Measurements from ENCODE around the gene LCLAT1. TPM values are rescaled to one million over a fixed set of nuclear protein-coding genes. Genes with fewer than 3 reads are reported as not detected.

LCLAT1 gene
- total RNA-seq, 1 donor from 2014 or later: 17.8 TPM

DNA sequence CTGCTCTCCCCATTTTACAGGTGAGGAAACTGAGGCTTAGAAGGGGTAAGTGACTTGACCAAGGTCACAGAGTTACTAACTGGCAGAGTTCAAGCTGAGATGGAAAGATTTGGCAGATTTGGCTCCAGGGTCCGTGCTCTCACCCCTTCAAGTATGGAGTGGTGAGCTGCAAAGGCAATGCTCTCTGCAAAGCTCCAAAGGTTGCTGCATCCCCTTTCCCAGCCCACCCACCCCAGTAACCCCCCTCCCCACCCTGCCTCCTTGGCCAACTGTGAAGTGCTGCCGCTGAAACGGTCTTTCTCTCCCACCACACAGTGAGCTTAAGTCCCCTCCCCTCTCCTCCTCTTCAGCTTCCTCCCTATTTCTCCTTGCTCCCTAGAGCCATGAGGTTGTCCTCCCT is 207.4 kb downstream of the LCLAT1 start:
- TF ChIP-seq, protein P1, sequence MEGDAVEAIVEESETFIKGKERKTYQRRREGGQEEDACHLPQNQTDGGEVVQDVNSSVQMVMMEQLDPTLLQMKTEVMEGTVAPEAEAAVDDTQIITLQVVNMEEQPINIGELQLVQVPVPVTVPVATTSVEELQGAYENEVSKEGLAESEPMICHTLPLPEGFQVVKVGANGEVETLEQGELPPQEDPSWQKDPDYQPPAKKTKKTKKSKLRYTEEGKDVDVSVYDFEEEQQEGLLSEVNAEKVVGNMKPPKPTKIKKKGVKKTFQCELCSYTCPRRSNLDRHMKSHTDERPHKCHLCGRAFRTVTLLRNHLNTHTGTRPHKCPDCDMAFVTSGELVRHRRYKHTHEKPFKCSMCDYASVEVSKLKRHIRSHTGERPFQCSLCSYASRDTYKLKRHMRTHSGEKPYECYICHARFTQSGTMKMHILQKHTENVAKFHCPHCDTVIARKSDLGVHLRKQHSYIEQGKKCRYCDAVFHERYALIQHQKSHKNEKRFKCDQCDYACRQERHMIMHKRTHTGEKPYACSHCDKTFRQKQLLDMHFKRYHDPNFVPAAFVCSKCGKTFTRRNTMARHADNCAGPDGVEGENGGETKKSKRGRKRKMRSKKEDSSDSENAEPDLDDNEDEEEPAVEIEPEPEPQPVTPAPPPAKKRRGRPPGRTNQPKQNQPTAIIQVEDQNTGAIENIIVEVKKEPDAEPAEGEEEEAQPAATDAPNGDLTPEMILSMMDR (IDR thresholded peaks at IDR 0.05): no peak
- Mint-ChIP-seq H3K4me3 (ENCODE audit: unreplicated experiment) (no peak overlapping the region), H3K4me1 (ENCODE audit: low read depth) (peaks cover 12% of the 10 kb centered on the region), H3K9me3 (ENCODE audit: low read depth) (no peaks in the 10 kb centered on the region), H3K27ac (ENCODE audit: unreplicated experiment) (no peak overlapping the region), H3K36me3 (ENCODE audit: low read depth) (no peaks in the 10 kb centered on the region), H3K27me3 (ENCODE audit: low read depth) (no peaks in the 10 kb centered on the region)
- DNase-seq (ENCODE audit: low spot score): no peak

DNA sequence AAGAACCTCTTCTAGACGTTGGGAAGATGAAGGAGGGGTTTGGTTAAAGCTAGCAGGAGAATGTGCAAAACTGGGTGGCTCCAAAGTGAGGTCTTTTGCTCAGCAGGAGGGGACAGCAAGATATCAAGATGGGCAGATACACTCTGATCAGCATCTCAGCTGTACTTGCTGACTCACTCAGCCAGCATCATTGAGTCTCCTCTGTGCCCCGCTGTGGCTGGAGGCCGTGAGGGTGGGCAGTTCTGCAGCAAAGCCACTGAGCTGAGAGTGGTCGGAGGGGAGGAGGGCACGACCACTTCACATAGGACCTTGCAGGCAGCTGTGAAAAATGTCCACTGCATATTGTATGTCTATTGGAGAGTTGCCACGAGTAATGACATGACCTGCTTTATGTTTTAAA is 208.2 kb downstream of the LCLAT1 start:
- Mint-ChIP-seq H3K36me3 (ENCODE audit: low read depth) (no peaks in the 10 kb centered on the region), H3K4me3 (ENCODE audit: unreplicated experiment) (no peak overlapping the region), H3K27ac (ENCODE audit: unreplicated experiment) (no peak overlapping the region), H3K9me3 (ENCODE audit: low read depth) (peaks cover 3% of the 10 kb centered on the region), H3K4me1 (ENCODE audit: low read depth) (peaks cover 12% of the 10 kb centered on the region), H3K27me3 (ENCODE audit: low read depth) (no peaks in the 10 kb centered on the region)
- no peak for DNase-seq (ENCODE audit: low spot score)
- TF ChIP-seq, protein P1 (IDR thresholded peaks at IDR 0.05): no peak

DNA sequence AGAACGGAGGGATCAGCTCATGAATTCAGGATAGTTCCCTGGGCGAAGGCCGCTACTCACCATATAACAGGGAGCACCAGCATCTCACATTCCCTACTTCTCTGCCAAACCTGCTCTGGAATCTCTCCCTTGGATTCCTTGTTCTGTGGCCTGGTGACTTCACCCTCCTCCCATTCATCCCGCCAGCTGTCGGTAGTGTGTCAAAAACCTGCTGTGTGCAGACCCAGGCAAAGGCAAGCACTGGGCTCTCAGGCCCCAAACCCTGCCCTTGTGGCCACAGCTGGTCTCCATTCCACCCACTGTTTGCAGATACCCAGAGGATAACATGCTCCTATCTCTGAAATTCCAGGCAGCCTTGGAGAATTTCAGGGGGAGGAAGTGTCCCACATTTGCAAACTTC is 208.6 kb downstream of the LCLAT1 start:
- Mint-ChIP-seq H3K27me3 (ENCODE audit: low read depth) (no peaks in the 10 kb centered on the region), H3K4me1 (ENCODE audit: low read depth) (peaks cover 12% of the 10 kb centered on the region), H3K4me3 (ENCODE audit: unreplicated experiment) (no peak overlapping the region), H3K27ac (ENCODE audit: unreplicated experiment) (no peak overlapping the region), H3K36me3 (ENCODE audit: low read depth) (no peaks in the 10 kb centered on the region), H3K9me3 (ENCODE audit: low read depth) (peaks cover 3% of the 10 kb centered on the region)
- DNase-seq (ENCODE audit: low spot score): no peak
- TF ChIP-seq, protein P1 (IDR thresholded peaks at IDR 0.05): no peak

DNA sequence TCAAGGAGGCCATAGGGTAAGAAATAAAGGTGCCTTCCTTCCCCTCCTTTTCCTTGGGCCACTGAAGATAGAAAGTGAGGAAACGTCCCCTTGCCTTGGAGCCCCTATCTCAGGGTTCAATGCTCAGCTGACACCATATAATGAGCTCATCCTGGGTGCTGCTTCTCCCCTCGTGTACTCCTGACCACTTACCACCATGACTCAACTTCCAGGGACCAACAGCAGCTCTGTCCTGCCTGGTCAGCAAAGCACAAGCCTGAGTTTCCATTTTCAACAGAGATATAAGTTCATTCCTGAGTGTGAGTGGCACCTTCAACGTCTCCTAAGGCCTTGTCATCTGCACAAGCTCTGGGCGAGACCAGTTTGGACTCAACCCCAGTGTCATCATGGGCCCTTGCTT is 209.0 kb downstream of the LCLAT1 start:
- H3K36me3 Mint-ChIP-seq (ENCODE audit: low read depth): no peaks in the 10 kb centered on the region
- peaks cover 3% of the 10 kb centered on the region for H3K9me3 Mint-ChIP-seq (ENCODE audit: low read depth)
- TF ChIP-seq, protein P1 (IDR thresholded peaks at IDR 0.05): no peak
- peaks cover 12% of the 10 kb centered on the region for H3K4me1 Mint-ChIP-seq (ENCODE audit: low read depth)
- H3K4me3 Mint-ChIP-seq (ENCODE audit: unreplicated experiment): no peak overlapping the region
- no peaks in the 10 kb centered on the region for H3K27me3 Mint-ChIP-seq (ENCODE audit: low read depth)
- no peak for DNase-seq (ENCODE audit: low spot score)
- no peak overlapping the region for H3K27ac Mint-ChIP-seq (ENCODE audit: unreplicated experiment)

DNA sequence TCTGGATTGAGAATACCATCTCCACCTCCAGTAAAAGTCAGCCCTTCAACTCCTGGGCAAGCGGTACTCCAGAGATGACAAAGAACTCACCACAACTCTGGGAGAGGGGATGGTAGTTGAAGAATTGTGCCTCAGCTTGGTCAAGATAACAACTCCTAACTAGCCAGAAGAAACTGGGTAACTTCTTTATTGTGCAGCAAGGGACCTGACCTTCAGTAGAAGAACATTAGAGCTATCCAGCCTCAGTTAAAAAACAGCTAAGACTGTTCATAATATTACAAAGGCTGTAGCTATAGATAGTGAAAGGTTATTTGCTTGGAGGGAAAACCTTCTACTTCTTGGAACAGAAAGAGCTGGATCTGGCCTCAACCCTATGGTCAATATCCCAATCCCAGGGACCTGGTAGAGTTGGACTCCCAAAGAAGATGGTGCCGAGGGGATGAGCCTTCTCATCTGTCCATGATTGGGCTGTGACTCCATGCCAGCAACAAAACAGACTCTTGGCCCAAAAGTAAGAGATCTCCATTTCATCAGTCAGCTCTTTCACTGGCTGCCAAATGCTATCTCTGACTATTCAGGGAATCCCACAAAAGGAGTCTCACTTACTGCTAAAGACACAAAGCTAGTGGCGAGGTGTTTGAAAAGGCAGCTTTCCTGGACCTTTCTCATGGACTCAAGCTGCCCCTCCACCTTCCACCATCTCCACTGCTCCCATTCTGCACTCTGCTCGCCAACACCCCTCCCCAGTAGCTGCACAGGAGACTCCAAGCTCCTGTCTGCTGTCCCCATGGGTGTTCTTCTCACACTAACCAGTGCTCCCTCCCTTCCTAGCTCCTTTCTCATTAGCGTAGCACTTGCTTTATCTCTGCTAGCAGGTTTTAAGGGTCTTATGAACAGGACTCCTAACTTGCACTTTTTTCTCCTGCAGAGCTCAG is 214.4 kb downstream of the LCLAT1 start:
- Mint-ChIP-seq H3K4me3 (ENCODE audit: unreplicated experiment) (no peak overlapping the region), H3K27ac (ENCODE audit: unreplicated experiment) (no peak overlapping the region), H3K27me3 (ENCODE audit: low read depth) (no peaks in the 10 kb centered on the region), H3K36me3 (ENCODE audit: low read depth) (no peaks in the 10 kb centered on the region), H3K4me1 (ENCODE audit: low read depth) (no peaks in the 10 kb centered on the region), H3K9me3 (ENCODE audit: low read depth) (peaks cover 6% of the 10 kb centered on the region)
- TF ChIP-seq, protein P1 (IDR thresholded peaks at IDR 0.05): no peak
- DNase-seq (ENCODE audit: low spot score): no peak
